K562 (cell line): Measurements from ENCODE around the gene ILF2. TPM values are rescaled to one million over a fixed set of nuclear protein-coding genes. Genes with fewer than 3 reads are reported as not detected.
A peak's percentile ranks its signal among the peaks of the same experiment; 100 is the strongest.

Experiments used
- CBX8 ChIP-seq: fragments of 200-600 bp; sonication (generic); IDR thresholded peaks from 2 replicates; pipeline ENCODE4 v1.6.1; 2012; ENCODE audit warnings: borderline replicate concordance, mixed run types, low read depth, mild to moderate bottlenecking, moderate library complexity, mixed read lengths, low read length, control low read depth, inconsistent platforms; ENCODE audit not compliant: poor library complexity, severe bottlenecking; ENCODE audit errors: extremely low read depth
- FOXJ2 ChIP-seq: fragments of 200-800 bp; sonication (Bioruptor generic); IDR thresholded peaks from 2 replicates; pipeline ENCODE4 v1.6.1; 2016; ENCODE audit warnings: missing genetic modification characterization, missing compliant biosample characterization
- HDGF ChIP-seq: fragments of 450-650 bp; IDR thresholded peaks from 2 replicates; pipeline ENCODE4 v1.6.1; 2016
- NCOR1 ChIP-seq: fragments of 450-650 bp; IDR thresholded peaks from 2 replicates; pipeline ENCODE4 v1.6.1; 2016; ENCODE audit warnings: mild to moderate bottlenecking, moderate library complexity
- NR2F6 ChIP-seq: fragments of 450-650 bp; formaldehyde crosslinking; IDR thresholded peaks from 2 replicates; pipeline ENCODE4 v1.4.0; 2020; ENCODE audit warnings: mild to moderate bottlenecking
- RAD21 ChIP-seq, 2 experiments: fragments of 250-450 bp in 1 of 2; fragments of 450-650 bp in 1 of 2; sonication (Bioruptor Pico) in 1 of 2; formaldehyde crosslinking in 1 of 2; IDR thresholded peaks in 1 of 2; conservative IDR thresholded peaks in 1 of 2; 2 replicates each; pipeline versions ENCODE4 v1.4.0 to v1.8.0; 2020 to 2022; ENCODE audit warnings: mild to moderate bottlenecking in 2 of 2, moderate library complexity in 1 of 2
- SMARCA5 ChIP-seq: fragments of 450-650 bp; IDR thresholded peaks from 2 replicates; pipeline ENCODE4 v1.6.1; 2016
- ZBTB1 ChIP-seq: sonication (generic); formaldehyde crosslinking; IDR thresholded peaks from 2 replicates; pipeline ENCODE4 v1.8.1; 2023; ENCODE audit warnings: missing genetic modification reagents, low read depth, mild to moderate bottlenecking, borderline replicate concordance
- ZBTB40 ChIP-seq, 2 experiments: fragments of 450-650 bp in 1 of 2; sonication (generic) in 1 of 2; formaldehyde crosslinking in 1 of 2; IDR thresholded peaks; 2 replicates each; pipeline versions ENCODE4 v1.7.1 to v1.9.0; 2016 to 2022; ENCODE audit warnings: inconsistent platforms in 1 of 2, mild to moderate bottlenecking in 1 of 2, missing genetic modification reagents in 1 of 2
- ZNF316 ChIP-seq: fragments of 450-650 bp; IDR thresholded peaks from 2 replicates; pipeline ENCODE4 v1.6.1; 2016
- ZNF561 ChIP-seq: fragments of 450-650 bp; formaldehyde crosslinking; conservative IDR thresholded peaks from 2 replicates; pipeline ENCODE4 v1.4.0; 2020; ENCODE audit warnings: mild to moderate bottlenecking, moderate library complexity
- ZNF639 ChIP-seq, 2 experiments: fragments of 200-800 bp in 1 of 2; sonication (Bioruptor generic) in 1 of 2; sonication (generic) in 1 of 2; formaldehyde crosslinking in 1 of 2; IDR thresholded peaks in 1 of 2; conservative IDR thresholded peaks in 1 of 2; 2 replicates each; pipeline versions ENCODE4 v1.5.0 to v1.6.1; 2016 to 2020; ENCODE audit warnings: missing compliant biosample characterization in 1 of 2, missing genetic modification characterization in 1 of 2, missing genetic modification reagents in 1 of 2
- ZNF740 ChIP-seq, 3 experiments: fragments of 200-800 bp in 1 of 3; sonication (Bioruptor generic) in 1 of 3; sonication (generic) in 1 of 3; formaldehyde crosslinking in 1 of 3; IDR thresholded peaks; 2 replicates each; pipeline versions ENCODE4 v1.6.1 to v1.8.0; 2016 to 2022; ENCODE audit warnings: mild to moderate bottlenecking in 2 of 3, missing compliant biosample characterization in 2 of 3, missing genetic modification characterization in 2 of 3, missing genetic modification reagents in 1 of 3
- ZSCAN29 ChIP-seq: fragments of 450-650 bp; IDR thresholded peaks from 2 replicates; pipeline ENCODE4 v1.6.1; 2017
- polyA plus RNA-seq, 8 experiments: library from polyadenylated mRNA; depleted of rRNA in 4 of 8; stranded (reverse) in 5 of 8; unstranded in 3 of 8; fragments of >200 nt; fragmentation: Nextera tagmentation in 2 of 8; fragmentation: Illumina TruSeq in 1 of 8; extraction: Ambion mirVana in 2 of 8; extraction: Trizol in 1 of 8; gene quantifications; 2 replicates each; pipeline versions ENCODE4 v1.2.1 to v1.2.3, GENCODE V29; 2011 to 2014; ENCODE audit warnings: inconsistent platforms in 1 of 8, missing spikeins in 1 of 8
- total RNA-seq, 7 experiments: library from RNA; depleted of rRNA in 6 of 7; stranded (reverse); fragments of >200 nt in 6 of 7; fragmentation: Illumina TruSeq in 2 of 7; extraction: Trizol in 2 of 7; gene quantifications; 2 replicates each; pipeline versions ENCODE4 v1.2.1 to v1.2.3, GENCODE V29; 2011 to 2021; ENCODE audit warnings: low replicate concordance in 1 of 7

ILF2 gene
- total and polyA plus RNA-seq, 9 of the 15 experiments (the other 6 are each of a cell fraction or from before 2014, with no cell fraction given): 282 to 726 (median 474) TPM

GRCh38 chr1:153670859-153671627 is at the start of gene ILF2 (continued):
- TF ChIP-seq ZBTB40 (IDR thresholded peaks at IDR 0.05) (peak; percentile 91), ZBTB40 (CRISPR knock-in tag; IDR thresholded peaks at IDR 0.05) (no peak), ZBTB1 (CRISPR knock-in tag) (0 out of 2 replicates have a peak, but pooled peaks have one; percentile 20), RAD21 (CRISPR knock-in tag; conservative IDR thresholded peaks at IDR 0.05 in 1 of 2, IDR thresholded peaks at IDR 0.05 in 1 of 2) (no peak; a peak in 1 of 4 replicates), HDGF (no peak), ZNF639 (CRISPR knock-in tag; conservative IDR thresholded peaks at IDR 0.05 in 1 of 2, IDR thresholded peaks at IDR 0.05 in 1 of 2) (no peak; a peak in 2 of 4 replicates), NR2F6 (0 out of 2 replicates have a peak, but pooled peaks have one; percentile 64), FOXJ2 (peak; percentile 87), CBX8 (no peak), ZNF316 (no peak), ZSCAN29 (no peak; the same call in 1 of the 2 replicates), ZNF561 (CRISPR knock-in tag) (no peak), SMARCA5 (no peak), NCOR1 (0 out of 2 replicates have a peak, but pooled peaks have one; percentile 9), ZNF740 (CRISPR knock-in tag; IDR thresholded peaks at IDR 0.05) (no peak), ZNF740 (tag; IDR thresholded peaks at IDR 0.05) (no peak)
